B cell (primary cell): ENCODE data around the gene PPP2R5C. TPM values are rescaled to one million over a fixed set of nuclear protein-coding genes. Genes with fewer than 3 reads are reported as not detected.
A peak's percentile ranks its signal among the peaks of the same experiment; 100 is the strongest.

Experiments used
- ATAC-seq: fragments of 200-7000 bp; cut with Tn5 transposase; one replicate; pipeline ENCODE4 v1.10.0; 2021; ENCODE audit warnings: low read depth, mild to moderate bottlenecking, moderate number of reproducible peaks, moderate library complexity
- CTCF ChIA-PET: fragments of 350-600 bp; sonication (Branson Sonifier 250); formaldehyde crosslinking; loops from one replicate; lab custom pipeline; 2021; ENCODE audit warnings: antibody characterized with exemption, inconsistent platforms; lab: Charles Lee
- POLR2A ChIA-PET: fragments of 350-600 bp; sonication (Branson Sonifier 250); formaldehyde crosslinking; loops from one replicate; lab custom pipeline; 2021; ENCODE audit warnings: antibody characterized with exemption; lab: Charles Lee
- DNase-seq: peaks from one replicate; pipeline ENCODE4 v3.0.0; 2013
- H2AFZ ChIP-seq: 2 replicates; pipeline ENCODE4 v1.6.1; 2012; ENCODE audit warnings: mild to moderate bottlenecking, low read depth, low read length; ENCODE audit not compliant: insufficient read depth, poor library complexity, severe bottlenecking
- H3K27ac ChIP-seq, 2 donors: 1 replicate in 1 of 2; 2 replicates in 1 of 2; pipeline ENCODE4 v1.5.1; 2012 to 2013; ENCODE audit warnings: low read length in 2 of 2, mild to moderate bottlenecking in 2 of 2, moderate library complexity in 1 of 2
- H3K27me3 ChIP-seq, 4 experiments: fragments of 200-600 bp in 1 of 4; sonication (generic) in 1 of 4; replicated peaks in 1 of 4; 1 replicate in 2 of 4; 2 replicates in 2 of 4; pipeline versions ENCODE4 v1.6.1 to v1.7.0; 2013 to 2016; ENCODE audit warnings: low read length in 3 of 4, mild to moderate bottlenecking in 2 of 4, mixed read lengths in 1 of 4, moderate library complexity in 1 of 4; ENCODE audit not compliant: insufficient read depth in 4 of 4, control insufficient read depth in 3 of 4; ENCODE audit errors: control extremely low read depth in 1 of 4
- H3K36me3 ChIP-seq, 2 experiments: replicated peaks in 1 of 2; 1 replicate in 1 of 2; 2 replicates in 1 of 2; pipeline versions ENCODE4 v1.6.1 to v1.7.1; 2013; ENCODE audit warnings: low read length in 1 of 2; ENCODE audit not compliant: insufficient read depth in 2 of 2, control insufficient read depth in 1 of 2; ENCODE audit errors: control extremely low read depth in 1 of 2, extremely low read depth in 1 of 2
- H3K4me1 ChIP-seq, 2 donors: fragments of 200-600 bp in 1 of 2; sonication (generic) in 1 of 2; 1 replicate in 1 of 2; 2 replicates in 1 of 2; pipeline versions ENCODE4 v1.5.1 to v1.6.1; 2013 to 2017; ENCODE audit warnings: low read length in 2 of 2; ENCODE audit not compliant: control insufficient read depth in 2 of 2, insufficient read depth in 2 of 2
- H3K4me2 ChIP-seq: replicated peaks from 2 replicates; pipeline ENCODE3; 2012; ENCODE audit warnings: mild to moderate bottlenecking, low read depth, low read length; ENCODE audit not compliant: poor library complexity, severe bottlenecking
- H3K4me3 ChIP-seq, 5 experiments: fragments of 200-600 bp in 1 of 5; sonication (generic) in 1 of 5; 1 replicate in 3 of 5; 2 replicates in 2 of 5; pipeline versions ENCODE4 v1.5.1 to v1.7.0; 2011 to 2016; ENCODE audit warnings: low read length in 4 of 5, mild to moderate bottlenecking in 4 of 5, low read depth in 2 of 5, control low read depth in 1 of 5, moderate library complexity in 1 of 5; ENCODE audit not compliant: insufficient read depth in 1 of 5; ENCODE audit errors: control extremely low read depth in 1 of 5, extremely low read depth in 1 of 5
- H3K79me2 ChIP-seq: fragments of 200-600 bp; sonication (generic); one replicate; pipeline ENCODE4 v1.6.0; 2016; ENCODE audit warnings: low read length; ENCODE audit not compliant: control insufficient read depth, insufficient read depth
- H3K9ac ChIP-seq: fragments of 200-600 bp; sonication (generic); 2 replicates; pipeline ENCODE4 v1.6.1; 2017; ENCODE audit warnings: mild to moderate bottlenecking, low read length, moderate library complexity
- H3K9me3 ChIP-seq, 3 donors: one replicate each; pipeline versions ENCODE4 v1.6.1 to v1.7.1; 2013; ENCODE audit warnings: low read length in 2 of 3; ENCODE audit not compliant: control insufficient read depth in 2 of 3, insufficient read depth in 1 of 3; ENCODE audit errors: control extremely low read depth in 1 of 3
- H4K20me1 ChIP-seq: 2 replicates; pipeline ENCODE4 v1.6.0; 2012; ENCODE audit warnings: mild to moderate bottlenecking, low read length; ENCODE audit not compliant: insufficient read depth, control insufficient read depth, poor library complexity, severe bottlenecking
- H3K27ac Mint-ChIP-seq: one replicate; pipeline ENCODE4 v1.8.0; 2021; ENCODE audit warnings: mixed read lengths
- H3K27me3 Mint-ChIP-seq: one replicate; pipeline ENCODE4 v1.8.0; 2021; ENCODE audit warnings: mixed read lengths
- H3K4me1 Mint-ChIP-seq: one replicate; pipeline ENCODE4 v1.8.0; 2021; ENCODE audit warnings: mixed read lengths
- H3K4me3 Mint-ChIP-seq: one replicate; pipeline ENCODE4 v1.8.0; 2021; ENCODE audit warnings: mixed read lengths
- H3K9me3 Mint-ChIP-seq: one replicate; pipeline ENCODE4 v1.8.0; 2022; ENCODE audit warnings: mixed read lengths; ENCODE audit not compliant: insufficient read depth
- CTCF ChIP-seq: fragments of 200-600 bp; IDR thresholded peaks from one replicate; pipeline ENCODE4 v1.8.0; 2022; ENCODE audit warnings: antibody characterized with exemption, mild to moderate bottlenecking
- EZH2 ChIP-seq: IDR thresholded peaks from 2 replicates; pipeline ENCODE4 v1.6.1; 2012; ENCODE audit warnings: borderline replicate concordance, low read depth, mild to moderate bottlenecking, moderate library complexity, low read length; ENCODE audit not compliant: insufficient read depth, poor library complexity, severe bottlenecking
- WGBS: methylation state at CpG from one replicate; pipeline ENCODE4 v1.1.5; 2013; ENCODE audit warnings: missing lambda C conversion rate; ENCODE audit not compliant: insufficient coverage; 5-methylcytosine and 5-hydroxymethylcytosine counted together
- intact Hi-C: fragments of 100-400 bp; cut with micrococcal nuclease; formaldehyde crosslinking; loops from one replicate; pipeline ENCODE4 v1.10.0; 2022
- polyA plus RNA-seq: library from polyadenylated mRNA; depleted of rRNA; stranded (reverse); fragments of >200 nt; gene quantifications from 2 replicates; pipeline ENCODE4 v1.2.3, GENCODE V29; 2012
- total RNA-seq, 2 donors: library from RNA; stranded (reverse); fragments of 120-200 nt in 1 of 2; gene quantifications; 1 replicate in 1 of 2; 2 replicates in 1 of 2; pipeline versions ENCODE4 v1.2.3 to v1.2.4, GENCODE V29; 2013 to 2022

The PPP2R5C gene
- total and polyA plus RNA-seq, 2 donors (not counting 1 experiment from before 2014, with no cell fraction given): 91.7 to 330 TPM

- Mint-ChIP-seq H3K4me1 (peaks cover 32% of the 10 kb centered on the region), H3K9me3 (no peaks in the 10 kb centered on the region), H3K27ac (no peak overlapping the region), H3K27me3 (no peaks in the 10 kb centered on the region), H3K4me3 (no peak overlapping the region)
- ChIA-PET CTCF (interaction anchor here (0.7 to 3.5 kb wide), 6 partner anchors 135 to 1924 kb away, joined by 3 to 21 read pairs (median 3); no protein-coding TSS in a partner anchor), POLR2A (no interaction called here)
- Histone ChIP-seq H3K79me2 (peaks cover 36% of the 10 kb centered on the region), H3K4me3 (no peak overlapping the region), H3K4me2 (no peak overlapping the region), H3K36me3 (no peaks in the 10 kb centered on the region), H3K27me3 (no peaks in the 10 kb centered on the region), H3K9me3 (no peaks in the 10 kb centered on the region), H3K9ac (no peak overlapping the region), H4K20me1 (peaks cover 8% of the 10 kb centered on the region), H3K27ac (no peak overlapping the region), H3K4me1 (peaks cover 9 to 17% of the 10 kb centered on the region in 2 donors), H2AFZ (no peak overlapping the region)
- TF ChIP-seq CTCF (no peak), EZH2 (no peak)
- ATAC-seq: no peak
- intact Hi-C loops: loop anchor here (5.0 kb wide), 3 partner anchors 121 to 1094 kb away; partner anchors contain the start of gene CDC42BPB
- 100% methylated on average over 1 of the region's 5 CpGs for WGBS
- no peak for DNase-seq
Measured at GRCh38 chr14:101963052-101963451, 201.5 kb downstream of the PPP2R5C start.

GRCh38 chr14:101963656-101964296 lies 202.3 kb downstream of the PPP2R5C start:
- peak overlapping the region; percentile 85 for H3K27ac Mint-ChIP-seq
- H3K27me3 Mint-ChIP-seq: no peaks in the 10 kb centered on the region
- no peak for ATAC-seq
- no peak overlapping the region for H3K4me3 ChIP-seq
- H2AFZ ChIP-seq: peak overlapping the region; percentile 81
- no peaks in the 10 kb centered on the region for H3K9me3 Mint-ChIP-seq
- H3K27me3 ChIP-seq: no peaks in the 10 kb centered on the region
- H3K9me3 ChIP-seq: no peaks in the 10 kb centered on the region
- DNase-seq: no peak
- H3K79me2 ChIP-seq: peaks cover 43% of the 10 kb centered on the region
- ChIA-PET POLR2A (no interaction called here), CTCF (interaction anchor here (0.9 to 3.5 kb wide), 3 partner anchors 134 to 350 kb away, joined by 3 to 21 read pairs (median 7); no protein-coding TSS in a partner anchor)
- H3K9ac ChIP-seq: no peak overlapping the region
- peaks cover 9 to 17% of the 10 kb centered on the region in 2 donors for H3K4me1 ChIP-seq
- intact Hi-C loops: loop anchor here (1.0 to 5.0 kb wide), 11 partner anchors 15 to 1094 kb away; partner anchors contain the start of genes CDC42BPB and WDR20
- no peak for TF ChIP-seq EZH2
- no peak for TF ChIP-seq CTCF
- H3K36me3 ChIP-seq: peaks cover 0 to 2% of the 10 kb centered on the region in 2 experiments
- H3K4me3 Mint-ChIP-seq: peak overlapping the region; percentile 63
- peaks cover 37% of the 10 kb centered on the region for H3K4me1 Mint-ChIP-seq
- H4K20me1 ChIP-seq: peaks cover 14% of the 10 kb centered on the region
- peak overlapping the region; percentile 88 for H3K4me2 ChIP-seq
- H3K27ac ChIP-seq: peak overlapping the region in 1 of 2 donors; percentile 33
- WGBS: 76% methylated on average over 15 of the region's 20 CpGs
